SIG-M5 (cell line): Measurements from ENCODE around the gene DNAJC17.

Experiments
- DNase-seq: peaks from one replicate; lab custom pipeline; 2025; lab: John Stamatoyannopoulos, UW

DNAJC17 gene

DNA sequence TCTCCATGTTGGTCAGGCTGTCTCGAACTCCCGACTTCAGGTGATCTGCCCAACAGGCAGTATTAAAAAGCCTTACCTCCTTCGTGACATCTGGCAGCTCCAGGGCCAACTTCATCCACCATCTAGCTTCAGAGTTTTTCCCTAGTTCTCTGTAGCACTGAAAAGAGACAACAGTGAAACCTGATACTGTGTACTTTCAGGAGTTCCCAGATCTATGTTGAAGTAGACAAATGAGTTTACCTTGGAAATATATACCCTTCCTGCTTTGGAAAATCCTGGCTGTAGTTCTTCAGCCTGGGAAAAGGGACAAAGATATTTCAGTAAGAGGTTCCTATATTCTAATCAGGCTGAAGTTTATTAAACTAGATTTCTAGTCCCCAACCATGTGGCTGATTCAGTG, 70.2 kb downstream of the DNAJC17 start:
- DNase-seq = no peak

- DNase-seq = no peak
Measured at GRCh38 chr15:40736575-40736974, 70.7 kb downstream of the DNAJC17 start.

DNA sequence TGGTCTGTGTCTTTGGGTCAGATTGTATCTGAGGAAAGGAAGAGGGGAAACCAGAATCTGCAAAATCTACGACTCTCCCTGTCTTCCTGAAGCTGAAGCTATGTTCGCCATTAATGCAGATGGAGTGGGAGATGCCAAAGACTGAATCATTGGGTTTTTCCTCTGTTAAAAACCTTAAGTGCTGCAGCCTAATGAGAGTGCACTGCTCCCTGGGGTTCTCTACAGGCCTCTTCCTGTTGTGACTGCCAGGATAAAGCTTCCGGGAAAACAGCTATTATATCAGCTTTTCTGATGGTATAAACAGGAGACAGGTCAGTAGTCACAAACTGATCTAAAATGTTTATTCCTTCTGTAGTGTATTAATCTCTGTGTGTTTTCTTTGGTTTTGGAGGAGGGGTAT, 76.2 kb downstream of the DNAJC17 start:
- DNase-seq = no peak

- no peak for DNase-seq
Measured at GRCh38 chr15:40723919-40724318, 83.4 kb downstream of the DNAJC17 start.

GRCh38 chr15:40722934-40723333, 84.3 kb downstream of the DNAJC17 start:
- no peak for DNase-seq

GRCh38 chr15:40722354-40722753, 84.9 kb downstream of the DNAJC17 start:
- no peak for DNase-seq

GRCh38 chr15:40721701-40722100, 85.6 kb downstream of the DNAJC17 start:
- DNase-seq = no peak

GRCh38 chr15:40716165-40716564, 91.1 kb downstream of the DNAJC17 start:
- no peak for DNase-seq
